Measurements from ENCODE around the gene MRPS22. TPM values are rescaled to one million over a fixed set of nuclear protein-coding genes. Genes with fewer than 3 reads are reported as not detected.
"Not testable (repeated sequence)": the region's sequence is repeated elsewhere in the genome, so short reads cannot be mapped to it uniquely, and the experiment has no call there.

The MRPS22 gene
- total RNA-seq, 4 donors from 2014 or later, result 34.8 to 52.2 (median 40.7) TPM

DNA sequence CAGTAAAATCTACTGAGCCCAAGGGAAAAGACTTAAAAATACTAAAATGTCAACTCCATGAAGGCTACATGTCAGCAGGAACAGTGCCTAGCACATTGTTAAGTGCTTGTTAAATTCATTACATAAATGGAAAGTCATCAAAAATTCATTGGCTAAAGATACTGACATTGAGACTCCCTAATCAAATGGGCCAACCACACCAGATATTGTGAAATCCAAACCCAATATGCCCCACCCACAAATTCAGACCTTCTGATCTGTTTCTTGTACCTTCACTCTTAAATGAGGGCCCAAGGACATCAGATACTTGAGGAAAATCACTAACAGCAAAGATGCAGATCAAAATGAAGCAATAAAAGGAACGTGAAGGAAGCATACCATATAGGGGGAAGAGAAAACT is 20.7 kb downstream of the MRPS22 start:
- TF ChIP-seq, protein P1, sequence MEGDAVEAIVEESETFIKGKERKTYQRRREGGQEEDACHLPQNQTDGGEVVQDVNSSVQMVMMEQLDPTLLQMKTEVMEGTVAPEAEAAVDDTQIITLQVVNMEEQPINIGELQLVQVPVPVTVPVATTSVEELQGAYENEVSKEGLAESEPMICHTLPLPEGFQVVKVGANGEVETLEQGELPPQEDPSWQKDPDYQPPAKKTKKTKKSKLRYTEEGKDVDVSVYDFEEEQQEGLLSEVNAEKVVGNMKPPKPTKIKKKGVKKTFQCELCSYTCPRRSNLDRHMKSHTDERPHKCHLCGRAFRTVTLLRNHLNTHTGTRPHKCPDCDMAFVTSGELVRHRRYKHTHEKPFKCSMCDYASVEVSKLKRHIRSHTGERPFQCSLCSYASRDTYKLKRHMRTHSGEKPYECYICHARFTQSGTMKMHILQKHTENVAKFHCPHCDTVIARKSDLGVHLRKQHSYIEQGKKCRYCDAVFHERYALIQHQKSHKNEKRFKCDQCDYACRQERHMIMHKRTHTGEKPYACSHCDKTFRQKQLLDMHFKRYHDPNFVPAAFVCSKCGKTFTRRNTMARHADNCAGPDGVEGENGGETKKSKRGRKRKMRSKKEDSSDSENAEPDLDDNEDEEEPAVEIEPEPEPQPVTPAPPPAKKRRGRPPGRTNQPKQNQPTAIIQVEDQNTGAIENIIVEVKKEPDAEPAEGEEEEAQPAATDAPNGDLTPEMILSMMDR (IDR thresholded peaks at IDR 0.05), result no peak
- DNase-seq (ENCODE audit: low spot score), result no peak
- no peak for ATAC-seq (ENCODE audit: low FRiP score)

DNA sequence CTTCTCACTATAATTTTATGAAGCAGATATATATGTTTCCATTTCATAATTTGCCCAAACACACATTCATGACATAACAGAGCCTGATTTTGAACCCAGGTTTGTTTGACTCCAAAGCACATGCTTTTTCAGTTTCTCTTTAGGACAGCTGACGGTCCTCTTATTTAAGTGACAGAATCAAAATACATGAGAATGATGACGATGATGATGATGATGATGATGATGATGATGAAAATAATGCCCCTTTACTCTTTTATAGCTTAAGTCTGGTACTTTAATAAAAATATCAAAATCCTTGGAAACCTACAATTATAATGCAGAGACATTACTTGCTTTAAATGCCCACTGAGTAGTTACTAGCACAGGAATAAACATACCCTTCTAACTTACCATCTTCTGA is 30.3 kb downstream of the MRPS22 start:
- no peak for ATAC-seq (ENCODE audit: low FRiP score)
- no peak for DNase-seq (ENCODE audit: low spot score)

DNA sequence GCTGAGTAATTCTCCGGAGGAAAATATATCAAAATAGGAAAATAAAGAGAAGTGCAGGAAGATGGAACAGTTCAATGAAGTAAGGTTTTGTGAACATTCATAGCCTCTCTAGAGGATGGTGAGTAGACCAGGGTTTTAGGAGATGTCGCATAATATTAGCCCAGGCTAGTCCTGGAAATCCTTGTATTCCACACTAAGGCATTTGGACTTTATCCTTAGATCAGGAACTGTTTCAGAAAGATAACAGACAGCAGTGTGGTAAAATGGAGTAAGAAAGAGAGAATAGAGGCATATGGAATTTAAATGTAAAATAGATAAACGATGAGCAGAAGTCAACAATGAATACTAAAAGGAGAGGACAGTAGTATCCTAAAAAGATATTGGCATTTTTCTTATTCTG is 33.6 kb downstream of the MRPS22 start:
- DNase-seq (ENCODE audit: low spot score), result no peak
- no peak for ATAC-seq (ENCODE audit: low FRiP score)
- TF ChIP-seq, protein P1 (IDR thresholded peaks at IDR 0.05), result no peak

More for the DNA sequence above, 30.3 kb downstream of the MRPS22 start:
- TF ChIP-seq, protein P1 (IDR thresholded peaks at IDR 0.05), result no peak

DNA sequence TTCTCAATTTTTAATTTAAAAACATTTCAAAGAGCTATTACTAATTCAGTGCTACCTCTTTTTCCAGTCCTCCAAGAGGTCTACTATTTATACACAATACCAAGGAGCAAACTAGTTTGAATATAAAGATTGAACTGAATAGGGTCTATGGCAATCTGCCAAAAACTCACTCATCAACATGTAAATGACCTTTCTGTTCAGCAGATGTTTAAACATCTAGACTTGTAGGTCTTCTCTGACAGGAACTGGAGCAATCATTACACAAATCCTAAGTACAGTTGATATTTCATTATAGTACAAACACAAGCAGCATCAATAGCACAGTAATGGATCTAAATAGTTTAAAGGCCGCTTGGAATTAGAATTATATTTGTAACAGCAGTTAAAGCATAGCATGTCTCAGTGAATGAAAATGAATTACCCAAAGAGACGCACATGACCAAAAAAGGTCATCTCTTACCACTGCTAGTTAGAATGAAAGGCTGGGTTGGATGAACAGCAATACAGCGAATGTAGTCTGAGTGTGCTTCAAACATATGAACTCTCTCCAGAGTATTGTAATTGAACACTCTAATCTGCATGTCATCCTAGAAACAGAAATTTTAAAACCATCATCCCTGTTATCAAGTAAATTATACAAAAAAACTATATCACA is 34.9 kb downstream of the MRPS22 start:
- DNase-seq (ENCODE audit: low spot score) (no peak), ATAC-seq (ENCODE audit: low FRiP score) (no peak)
- TF ChIP-seq, protein P1 (IDR thresholded peaks at IDR 0.05), result no peak

DNA sequence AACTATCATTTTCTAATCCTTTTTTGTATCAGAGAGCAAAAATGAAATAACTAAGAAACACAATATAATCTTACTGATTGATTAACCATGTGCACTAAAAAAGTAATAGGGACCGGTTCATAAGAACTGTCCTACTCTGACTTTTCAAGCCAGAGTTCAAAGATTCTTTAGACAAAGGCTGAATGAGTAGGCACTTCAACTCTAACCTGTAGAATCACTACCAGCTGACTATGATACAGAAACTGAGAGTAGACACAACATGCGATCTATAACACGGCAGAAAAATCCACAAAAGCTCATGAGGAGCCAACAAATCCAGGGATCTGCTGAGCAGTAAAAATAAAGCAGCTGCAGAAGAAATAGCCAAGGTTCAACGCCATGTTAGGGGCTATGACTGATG is 36.8 kb downstream of the MRPS22 start:
- DNase-seq (ENCODE audit: low spot score), result no peak
- TF ChIP-seq, protein P1 (IDR thresholded peaks at IDR 0.05), result no peak
- ATAC-seq (ENCODE audit: low FRiP score), result no peak

DNA sequence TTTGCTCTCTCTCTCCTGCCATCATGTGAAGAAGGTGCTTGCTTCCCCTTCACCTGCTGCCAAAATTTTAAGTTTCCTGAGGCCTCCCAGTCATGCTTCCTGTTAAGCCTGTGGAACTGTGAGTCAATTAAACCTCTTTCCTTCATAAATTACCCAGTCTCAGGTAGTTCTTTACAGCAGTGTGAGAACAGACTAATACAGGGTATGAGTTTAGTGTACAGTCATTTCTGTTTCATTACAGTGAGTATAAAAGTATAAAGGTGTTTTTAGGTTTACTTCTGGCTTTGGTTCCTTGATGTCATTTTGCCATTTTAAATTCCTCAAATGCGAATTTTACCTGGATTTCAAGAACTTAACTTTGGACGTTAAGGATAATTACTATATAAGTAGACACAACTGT is 38.5 kb downstream of the MRPS22 start:
- ATAC-seq (ENCODE audit: low FRiP score); DNase-seq (ENCODE audit: low spot score): not testable (repeated sequence)

DNA sequence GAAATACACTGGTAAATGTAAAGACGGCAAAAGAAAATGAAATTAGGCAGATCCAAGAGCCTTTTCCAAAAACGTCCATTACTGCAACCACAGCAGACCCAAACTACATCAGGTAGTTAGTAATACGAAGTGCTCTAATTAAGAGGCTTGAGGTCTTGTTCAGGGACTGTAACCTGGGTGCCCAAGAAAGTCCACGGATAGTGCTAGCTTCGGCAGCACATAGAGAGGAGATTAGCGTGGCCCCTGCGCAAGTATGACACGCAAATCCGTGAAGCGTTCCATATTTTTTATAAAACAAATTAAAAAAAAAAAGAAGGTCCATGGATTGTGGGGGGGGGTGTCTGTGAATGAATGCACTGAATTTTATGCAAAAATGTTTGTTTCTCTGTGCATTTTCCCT is 44.3 kb downstream of the MRPS22 start:
- no peak for ATAC-seq (ENCODE audit: low FRiP score)
- TF ChIP-seq, protein P1 (IDR thresholded peaks at IDR 0.05), result no peak
- no peak for DNase-seq (ENCODE audit: low spot score)
